HG03469 (cell line): ENCODE data around the gene DPYSL4.

Experiments
- ATAC-seq: cut with Tn5 transposase; IDR thresholded peaks from one replicate; pipeline ENCODE4 v1.9.1; 2021; ENCODE audit warnings: mild to moderate bottlenecking, moderate library complexity, moderate number of reproducible peaks; ENCODE audit not compliant: unreplicated experiment

DPYSL4 gene

GRCh38 chr10:132193907-132194552 lies 7.3 kb downstream of the DPYSL4 start:
- ATAC-seq: no peak

- no peak for ATAC-seq
Measured at GRCh38 chr10:132194726-132195125, 8.0 kb downstream of the DPYSL4 start.

- no peak for ATAC-seq
Measured at GRCh38 chr10:132195366-132196075, 8.8 kb downstream of the DPYSL4 start.

GRCh38 chr10:132196178-132197113 lies 9.7 kb downstream of the DPYSL4 start:
- no peak for ATAC-seq

GRCh38 chr10:132197271-132198067 lies 10.7 kb downstream of the DPYSL4 start:
- ATAC-seq: no peak

GRCh38 chr10:132198068-132198370 lies 11.3 kb downstream of the DPYSL4 start:
- no peak for ATAC-seq

- ATAC-seq: no peak
Measured at GRCh38 chr10:132198381-132199181, 11.8 kb downstream of the DPYSL4 start.

- ATAC-seq: no peak
Measured at GRCh38 chr10:132199268-132199853, 12.6 kb downstream of the DPYSL4 start.

- no peak for ATAC-seq
Measured at GRCh38 chr10:132199854-132200311, 13.1 kb downstream of the DPYSL4 start.

- no peak for ATAC-seq
Measured at GRCh38 chr10:132200344-132201110, 13.8 kb downstream of the DPYSL4 start.

GRCh38 chr10:132201111-132201969 lies 14.6 kb downstream of the DPYSL4 start:
- ATAC-seq: no peak

GRCh38 chr10:132202070-132202970 lies 15.6 kb downstream of the DPYSL4 start:
- ATAC-seq: no peak

GRCh38 chr10:132203256-132204077 lies 16.7 kb downstream of the DPYSL4 start:
- no peak for ATAC-seq

- no peak for ATAC-seq
Measured at GRCh38 chr10:132204078-132204780, 17.5 kb downstream of the DPYSL4 start.

GRCh38 chr10:132204781-132205473 lies 18.2 kb downstream of the DPYSL4 start:
- no peak for ATAC-seq
